Fibroblast of the aortic adventitia (primary cell): ENCODE data around the gene NUFIP2. TPM values are rescaled to one million over a fixed set of nuclear protein-coding genes. Genes with fewer than 3 reads are reported as not detected.
A peak's percentile ranks its signal among the peaks of the same experiment; 100 is the strongest.
"Not testable (repeated sequence)": the region's sequence is repeated elsewhere in the genome, so short reads cannot be mapped to it uniquely, and the experiment has no call there.

Experiments used
- DNase-seq: peaks from one replicate; pipeline ENCODE4 v3.0.0-alpha.2; 2010; ENCODE audit warnings: low read depth
- H3K4me3 ChIP-seq: 2 replicates; pipeline ENCODE4 v1.5.1; 2011; ENCODE audit warnings: low read depth, mild to moderate bottlenecking, control low read depth, low read length, moderate library complexity
- total RNA-seq: library from RNA; depleted of rRNA; stranded (reverse); fragments of >200 nt; gene quantifications from 2 replicates; pipeline ENCODE4 v1.2.3, GENCODE V29; 2012; ENCODE audit warnings: low replicate concordance
- TF ChIP-seq, protein P1 (sequence below): IDR thresholded peaks from 2 replicates; pipeline ENCODE4 v1.5.1; 2011; ENCODE audit warnings: mild to moderate bottlenecking, low read length, control low read depth, inconsistent platforms; ENCODE audit not compliant: insufficient read depth

Gene NUFIP2
- total RNA-seq, 1 donor = 59.7 TPM

DNA sequence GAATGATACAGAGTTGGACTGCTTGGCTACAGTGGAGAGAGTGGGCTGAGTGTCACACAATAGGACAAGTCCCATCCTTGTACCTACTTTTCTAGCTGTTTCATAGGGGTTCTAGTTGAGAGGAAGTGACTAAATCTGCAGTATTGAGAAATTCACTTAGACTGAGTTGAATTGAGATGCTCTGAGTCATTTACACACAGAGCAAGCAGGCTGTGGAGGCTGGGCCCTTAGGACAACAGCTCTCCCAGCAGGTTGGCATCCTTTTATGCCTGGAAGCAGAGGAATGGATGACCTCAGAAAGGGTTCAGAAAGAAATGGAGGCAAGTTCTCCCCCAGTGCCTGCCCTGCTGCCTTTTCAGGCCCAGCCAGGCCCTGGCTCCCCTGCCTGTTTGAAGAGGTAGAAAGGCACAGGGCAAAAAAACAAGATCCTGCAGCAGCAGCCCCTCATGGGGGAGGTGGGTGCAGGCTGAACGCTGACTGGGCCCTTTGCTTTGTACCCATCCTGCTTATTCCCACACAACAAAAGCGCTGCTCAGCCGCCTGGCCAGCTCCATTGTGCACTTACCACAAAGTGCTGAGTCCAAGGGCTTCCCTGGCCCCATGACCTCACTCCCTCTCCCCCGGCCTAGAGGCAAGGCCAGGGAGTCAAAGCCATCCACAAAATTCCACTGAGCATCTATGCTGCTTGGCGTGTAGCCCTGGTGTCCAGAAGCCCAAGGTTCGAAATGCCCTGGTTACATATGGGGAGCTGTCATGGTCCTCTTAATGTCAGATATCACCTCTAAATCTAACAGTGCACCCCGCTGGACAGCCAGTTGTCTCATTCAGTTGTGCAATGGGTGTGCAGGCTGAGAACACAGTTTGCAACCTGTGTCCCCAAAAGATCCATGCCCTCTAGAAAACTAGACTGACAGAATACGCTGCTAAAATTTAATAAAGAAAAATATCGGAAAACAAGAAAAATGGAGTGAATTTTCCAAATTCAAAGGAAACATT lies 52.7 kb downstream of the NUFIP2 start:
- H3K4me3 ChIP-seq = no peak overlapping the region
- DNase-seq = peak; percentile 96
- TF ChIP-seq, protein P1, sequence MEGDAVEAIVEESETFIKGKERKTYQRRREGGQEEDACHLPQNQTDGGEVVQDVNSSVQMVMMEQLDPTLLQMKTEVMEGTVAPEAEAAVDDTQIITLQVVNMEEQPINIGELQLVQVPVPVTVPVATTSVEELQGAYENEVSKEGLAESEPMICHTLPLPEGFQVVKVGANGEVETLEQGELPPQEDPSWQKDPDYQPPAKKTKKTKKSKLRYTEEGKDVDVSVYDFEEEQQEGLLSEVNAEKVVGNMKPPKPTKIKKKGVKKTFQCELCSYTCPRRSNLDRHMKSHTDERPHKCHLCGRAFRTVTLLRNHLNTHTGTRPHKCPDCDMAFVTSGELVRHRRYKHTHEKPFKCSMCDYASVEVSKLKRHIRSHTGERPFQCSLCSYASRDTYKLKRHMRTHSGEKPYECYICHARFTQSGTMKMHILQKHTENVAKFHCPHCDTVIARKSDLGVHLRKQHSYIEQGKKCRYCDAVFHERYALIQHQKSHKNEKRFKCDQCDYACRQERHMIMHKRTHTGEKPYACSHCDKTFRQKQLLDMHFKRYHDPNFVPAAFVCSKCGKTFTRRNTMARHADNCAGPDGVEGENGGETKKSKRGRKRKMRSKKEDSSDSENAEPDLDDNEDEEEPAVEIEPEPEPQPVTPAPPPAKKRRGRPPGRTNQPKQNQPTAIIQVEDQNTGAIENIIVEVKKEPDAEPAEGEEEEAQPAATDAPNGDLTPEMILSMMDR = no peak

DNA sequence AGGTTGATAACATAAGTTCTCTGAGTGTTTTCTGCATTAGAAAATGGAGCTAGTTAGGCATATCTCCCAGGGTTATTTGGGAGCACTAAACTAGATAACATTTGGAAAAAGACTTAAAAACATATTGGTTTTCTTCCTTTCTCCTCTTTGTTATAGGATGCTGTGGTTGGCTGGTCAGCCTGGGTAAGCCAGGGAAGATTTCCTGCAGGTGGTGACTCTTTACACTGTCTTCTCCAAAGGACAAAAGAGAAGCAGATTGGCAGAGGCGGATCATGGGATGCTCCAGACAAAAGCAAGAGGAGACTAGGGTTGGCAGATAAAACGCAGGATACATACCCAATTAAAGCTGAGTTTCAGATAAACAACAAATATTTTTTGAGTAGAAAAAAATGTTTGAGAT lies 53.5 kb downstream of the NUFIP2 start:
- TF ChIP-seq, protein P1 = no peak
- no peak overlapping the region for H3K4me3 ChIP-seq
- DNase-seq = no peak

DNA sequence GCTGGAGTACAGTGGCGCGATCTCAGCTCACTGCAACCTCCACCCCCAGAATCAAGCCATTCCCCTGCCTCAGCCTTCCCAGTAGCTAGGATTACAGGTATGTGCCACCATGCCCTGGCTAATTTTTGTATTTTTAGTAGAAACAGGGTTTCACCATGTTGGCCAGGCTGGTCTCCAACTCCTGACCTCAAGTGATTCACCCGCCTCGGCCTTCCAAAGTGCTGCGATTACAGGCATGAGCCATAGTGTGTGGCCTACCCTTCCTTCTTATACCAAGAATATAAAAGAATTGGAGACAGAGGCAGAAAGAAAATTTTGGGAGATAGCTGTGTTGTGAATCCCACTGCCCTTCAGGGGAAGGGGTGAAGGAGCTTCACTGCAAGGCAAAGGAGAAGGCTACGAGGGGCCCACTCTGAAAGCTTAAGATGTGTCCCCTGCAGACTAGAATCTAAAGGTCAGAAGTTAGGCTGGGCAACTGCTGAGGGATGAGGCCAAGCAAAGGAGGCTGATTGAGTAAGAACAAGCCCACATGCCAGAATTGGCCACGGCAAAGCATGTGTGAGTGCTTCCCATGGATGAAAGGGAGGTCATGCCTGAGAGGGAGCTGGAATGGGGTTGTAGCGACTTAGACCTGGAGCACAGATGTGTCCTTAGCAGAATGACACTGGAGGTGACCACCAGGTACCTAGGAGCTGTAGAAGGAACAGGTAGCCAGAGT lies 55.7 kb downstream of the NUFIP2 start:
- no peak overlapping the region for H3K4me3 ChIP-seq
- TF ChIP-seq, protein P1 = no peak
- peak; percentile 79 for DNase-seq

DNA sequence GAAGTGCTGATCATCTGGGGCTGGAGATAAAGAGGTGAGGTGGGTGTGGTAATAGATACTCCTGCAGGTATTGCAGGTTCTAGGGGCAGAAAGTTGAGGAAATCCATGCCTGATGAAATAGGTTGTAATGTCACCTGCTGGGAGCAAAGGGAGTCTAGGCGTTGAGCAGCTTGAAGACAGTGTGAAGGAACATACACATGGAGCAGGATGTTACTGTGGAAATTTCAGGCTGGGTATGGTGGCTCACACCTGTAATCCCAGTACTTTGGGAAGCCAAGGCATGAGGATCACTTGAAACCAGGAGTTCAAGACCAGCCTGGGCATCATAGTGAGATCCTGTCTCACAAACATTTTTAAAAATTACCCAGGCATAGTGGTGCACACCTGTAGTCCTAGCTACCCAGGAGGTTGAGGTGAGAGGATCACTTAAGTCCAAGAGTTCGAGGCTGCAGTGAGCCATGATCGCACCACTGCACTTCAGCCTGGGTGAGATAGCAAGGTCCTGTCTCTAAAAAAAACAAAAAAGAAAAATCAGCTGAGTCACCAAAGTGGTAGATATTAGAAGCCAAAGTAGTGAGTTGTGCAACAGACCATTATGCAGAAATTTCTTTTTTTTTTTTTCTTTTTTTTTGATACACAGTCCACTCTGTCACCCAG lies 56.3 kb downstream of the NUFIP2 start:
- no peak overlapping the region for H3K4me3 ChIP-seq
- DNase-seq = peak; percentile 90
- TF ChIP-seq, protein P1 = no peak

DNA sequence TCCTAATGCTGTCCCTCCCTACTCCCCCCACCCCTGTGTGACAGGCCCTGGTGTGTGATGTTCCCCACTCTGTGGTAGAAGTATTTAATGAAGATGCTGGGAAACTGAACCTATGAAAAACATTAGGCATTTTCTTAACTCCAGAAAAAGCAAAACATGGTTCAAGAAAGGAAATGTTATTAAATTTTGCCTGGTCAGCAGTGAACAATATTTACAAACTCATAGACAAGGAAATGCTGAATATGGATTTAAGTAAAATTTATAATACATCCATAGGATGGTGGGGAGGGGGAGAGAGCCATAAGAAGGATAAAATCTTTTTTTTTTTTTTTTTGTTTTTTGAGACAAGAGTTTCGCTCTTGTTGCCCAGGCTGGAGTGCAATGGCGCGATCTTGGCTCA lies 58.0 kb downstream of the NUFIP2 start:
- TF ChIP-seq, protein P1 = no peak
- no peak for DNase-seq
- no peak overlapping the region for H3K4me3 ChIP-seq

DNA sequence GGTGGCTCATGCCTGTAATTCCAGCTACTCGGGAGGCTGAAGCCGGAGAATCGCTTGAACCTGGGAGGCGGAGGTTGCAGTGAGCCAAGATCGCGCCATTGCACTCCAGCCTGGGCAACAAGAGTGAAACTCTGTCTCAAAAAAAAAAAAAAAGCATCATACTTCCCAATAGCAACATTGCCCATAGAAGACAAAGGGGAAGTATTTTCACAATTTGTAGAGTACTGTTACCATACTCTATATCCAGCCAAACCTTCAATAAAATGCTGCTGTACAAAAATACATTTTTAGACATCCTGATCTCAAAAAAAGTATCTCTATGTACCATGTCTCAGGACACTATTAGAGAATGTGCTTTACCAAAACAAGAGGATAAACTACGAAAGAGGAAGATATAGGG lies 59.0 kb downstream of the NUFIP2 start:
- not testable (repeated sequence) for DNase-seq, H3K4me3 ChIP-seq

DNA sequence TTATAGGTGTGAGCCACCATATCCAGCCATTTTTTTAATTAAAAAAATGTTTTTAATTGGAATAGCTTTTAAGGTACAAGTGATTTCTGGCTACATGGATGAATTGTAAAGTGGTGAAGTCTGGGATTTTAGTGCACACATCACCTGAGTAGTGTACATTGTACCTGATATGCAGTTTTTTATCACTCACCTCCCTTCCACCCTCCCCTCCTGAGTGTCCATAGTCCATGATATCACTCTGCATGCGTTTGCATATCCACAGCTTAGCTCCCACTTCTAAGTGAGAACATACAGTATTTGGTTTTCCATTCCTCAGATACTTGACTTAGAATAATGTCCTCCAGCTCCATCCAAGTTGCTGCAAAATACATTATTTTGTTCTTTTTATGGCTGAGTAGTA lies 60.6 kb downstream of the NUFIP2 start:
- no peak for DNase-seq
- TF ChIP-seq, protein P1 = no peak
- H3K4me3 ChIP-seq = no peak overlapping the region
